Central memory CD4-positive, alpha-beta T cell (primary cell): ENCODE data around the gene PRUNE1.

Experiments used
- DNase-seq: peaks from one replicate; pipeline ENCODE4 v3.0.0; 2022

The PRUNE1 gene

DNA sequence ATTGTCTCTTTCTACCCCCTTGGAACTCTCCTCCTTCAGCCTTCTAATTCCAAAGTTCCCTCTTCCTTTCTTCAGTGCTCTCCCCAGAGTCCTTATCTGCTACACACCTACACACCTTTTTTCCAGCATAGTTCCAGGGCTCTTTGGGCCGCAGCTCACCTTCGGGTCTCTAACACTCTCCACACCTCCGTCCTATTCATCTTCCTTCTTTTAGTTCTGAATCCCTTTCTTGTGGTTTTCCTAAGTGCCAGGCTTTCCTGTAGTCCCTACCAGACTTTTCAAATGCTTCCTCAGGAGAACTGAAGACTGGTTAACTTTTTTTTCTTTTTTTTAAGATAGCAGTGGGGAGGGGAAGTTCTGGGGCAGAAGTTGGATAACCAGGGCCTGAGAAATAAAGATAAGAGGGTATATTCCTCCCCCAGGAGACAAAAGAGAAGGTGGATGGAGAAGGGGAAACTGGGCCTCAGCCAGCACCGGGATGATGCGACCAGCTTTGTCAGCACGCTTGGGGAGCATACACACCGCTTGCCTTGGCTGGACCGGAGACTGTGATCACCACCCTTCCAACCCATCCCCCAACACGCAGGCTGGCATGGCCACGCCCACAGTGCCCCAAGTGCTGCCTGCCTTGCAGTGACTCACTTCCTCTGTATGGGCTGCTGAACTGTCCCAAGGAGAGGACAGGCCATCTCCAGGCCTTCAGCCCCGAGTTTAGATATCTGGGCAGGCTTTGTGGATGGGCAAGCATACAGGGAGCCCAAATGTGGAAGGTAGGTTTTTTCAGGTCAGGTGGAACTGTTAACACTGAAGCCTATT is 31.2 kb upstream of the PRUNE1 start:
- peak; percentile 57 for DNase-seq

GRCh38 chr1:150979092-150980056 is 28.9 kb upstream of the PRUNE1 start:
- peak; percentile 82 for DNase-seq

DNA sequence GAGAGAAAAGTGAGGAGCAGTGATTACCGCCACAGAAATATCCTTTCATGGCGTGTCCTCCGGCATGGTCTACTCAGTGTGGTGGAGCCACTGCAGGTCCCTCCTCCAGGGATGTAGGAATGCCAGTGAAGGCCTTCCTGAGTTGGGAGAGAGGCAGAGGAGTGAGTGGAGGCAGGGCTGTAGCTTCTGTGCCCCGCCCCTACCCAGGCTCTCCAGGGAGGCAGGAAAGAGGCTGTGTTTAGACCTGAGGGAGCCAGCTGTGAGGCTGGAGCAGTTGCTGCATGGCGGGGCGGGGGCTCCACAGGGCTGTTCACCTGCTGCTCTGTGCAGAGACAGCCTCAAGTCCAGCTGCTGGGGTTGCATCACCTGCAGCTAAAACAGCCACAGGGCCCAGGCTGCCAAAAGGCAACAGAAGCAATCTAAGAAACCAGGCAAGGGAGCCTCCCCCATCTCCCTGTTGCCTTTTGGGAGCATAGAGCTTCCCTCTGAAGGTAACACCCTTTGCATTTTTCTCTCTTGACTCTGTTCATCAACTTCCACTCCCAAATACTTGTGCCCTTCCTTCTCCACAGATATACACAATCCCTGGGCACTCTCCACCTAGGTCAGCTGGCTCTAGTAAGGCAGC is 27.0 kb upstream of the PRUNE1 start:
- no peak for DNase-seq

DNA sequence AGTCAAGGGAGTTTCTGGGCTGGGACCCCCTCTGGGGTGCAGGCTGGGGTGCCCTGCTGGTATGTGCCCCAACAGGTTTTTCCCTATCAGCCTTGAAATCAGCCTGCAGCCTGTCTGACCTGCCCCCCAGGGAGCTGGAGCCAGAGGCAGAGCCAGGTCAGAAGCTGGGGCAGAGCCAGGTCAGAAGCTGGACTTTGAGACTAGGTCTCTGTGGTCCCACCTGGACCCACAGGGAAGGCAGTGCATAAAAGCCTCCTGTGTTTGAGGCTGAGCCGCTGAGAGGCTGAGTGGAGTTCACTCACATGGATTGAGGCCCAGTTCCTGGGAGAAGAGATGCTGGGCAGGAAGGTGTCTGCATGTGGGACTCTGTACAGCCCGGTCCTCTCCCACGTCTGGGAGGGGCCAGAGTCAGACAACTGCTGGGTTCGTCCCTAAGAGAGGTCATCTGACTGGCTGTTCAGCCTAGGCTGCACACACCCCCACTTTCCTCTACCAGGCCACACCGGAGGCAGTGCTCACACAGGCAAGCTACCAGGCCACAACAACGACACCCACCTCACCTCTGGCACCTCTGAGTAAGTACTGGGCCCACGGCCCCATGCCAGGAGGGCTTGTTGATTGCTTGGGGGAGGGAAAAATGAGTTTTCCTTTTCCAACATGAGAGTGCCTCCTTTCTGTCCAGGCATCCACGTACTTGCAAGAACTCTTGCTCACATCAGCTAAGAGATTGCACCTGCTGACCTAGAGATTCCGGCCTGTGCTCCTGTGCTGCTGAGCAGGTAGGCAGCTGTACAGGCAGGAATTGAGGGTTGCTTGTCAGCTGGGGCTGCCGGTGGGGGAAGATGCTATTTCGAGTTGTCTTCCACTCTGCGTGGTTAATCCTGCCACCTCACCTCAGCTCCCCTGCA is 26.2 kb upstream of the PRUNE1 start, which contains the start of gene ANXA9:
Gene ANXA9 (plus strand): TSS at position 488 of the 908 bp plus-strand sequence. CDS start 814 bp downstream, outside the sequence.
- no peak for DNase-seq

DNA sequence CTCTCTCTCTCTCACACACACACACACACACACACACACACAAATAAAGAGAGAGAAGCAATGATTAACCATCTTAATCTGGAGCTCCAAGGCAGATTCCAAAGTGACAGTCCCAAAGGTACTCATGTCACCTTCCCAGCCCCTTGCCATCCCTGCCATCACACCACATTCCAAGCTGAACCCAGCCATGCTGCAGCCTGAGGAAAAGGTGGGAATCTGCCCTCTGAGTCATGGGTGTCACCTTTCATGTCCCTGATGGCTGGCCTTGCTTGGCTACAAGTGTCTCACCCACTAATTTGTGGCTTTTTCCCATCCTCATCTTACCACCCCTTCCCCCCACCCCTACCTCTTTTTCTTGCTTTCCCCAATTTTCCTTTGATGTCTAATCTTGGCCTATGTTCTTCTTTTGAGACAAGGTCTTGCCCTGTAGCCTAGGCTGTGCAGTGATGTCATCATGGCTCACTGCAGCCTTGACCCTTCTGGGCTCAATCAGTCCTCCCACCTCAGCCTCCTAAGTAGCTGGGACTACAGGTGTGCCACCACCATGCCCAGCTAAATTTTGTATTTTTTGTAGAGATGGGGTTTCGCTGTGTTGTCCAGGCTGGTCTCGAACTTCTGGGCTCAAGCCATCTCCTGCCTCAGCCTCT is 22.9 kb upstream of the PRUNE1 start:
- no peak for DNase-seq

- no peak for DNase-seq
Measured at GRCh38 chr1:150987924-150988323, 20.3 kb upstream of the PRUNE1 start.

DNA sequence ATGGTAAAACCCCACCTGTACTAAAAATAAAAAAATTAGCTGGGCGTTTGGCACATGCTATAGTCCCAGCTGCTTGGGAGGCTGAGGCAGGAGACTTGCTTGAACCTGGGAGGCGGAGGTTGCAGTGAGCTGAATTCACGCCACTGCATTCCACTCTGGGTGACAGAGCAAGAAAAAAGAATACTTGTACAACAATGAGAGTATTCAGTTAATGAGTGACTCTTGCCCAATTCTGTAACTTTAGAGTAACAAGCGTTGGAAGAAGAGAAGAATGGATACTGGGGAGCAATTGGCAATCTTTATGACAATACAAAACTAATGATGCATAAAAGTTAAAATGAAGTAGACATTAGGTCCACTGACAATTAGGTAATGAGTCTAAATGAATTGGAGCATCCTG is 15.6 kb upstream of the PRUNE1 start:
- no peak for DNase-seq

DNA sequence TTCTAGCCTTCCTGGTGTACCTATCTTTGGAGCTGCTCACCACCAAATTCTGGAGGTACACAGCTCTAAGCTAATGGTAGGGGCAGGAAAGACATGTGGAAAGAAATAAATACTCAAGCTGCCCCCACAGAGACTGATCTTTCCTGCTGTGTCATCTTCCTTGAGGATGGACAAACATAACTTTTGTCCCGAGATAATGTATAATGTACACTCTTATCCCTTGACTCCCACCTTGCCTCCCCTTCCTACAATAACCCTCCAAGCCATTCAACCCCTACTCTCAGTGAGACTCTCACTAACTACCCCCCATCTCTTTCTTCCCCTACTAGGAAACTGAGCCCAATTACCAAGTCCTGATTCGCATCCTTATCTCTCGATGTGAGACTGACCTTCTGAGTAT is 14.0 kb upstream of the PRUNE1 start:
- DNase-seq, result no peak

GRCh38 chr1:150995460-150995859 is 12.8 kb upstream of the PRUNE1 start:
- DNase-seq, result no peak

GRCh38 chr1:150995896-150996295 is 12.4 kb upstream of the PRUNE1 start:
- DNase-seq, result peak; percentile 33

GRCh38 chr1:150997126-150997872 is 10.9 kb upstream of the PRUNE1 start:
- no peak for DNase-seq

GRCh38 chr1:150997949-150998348 is 10.3 kb upstream of the PRUNE1 start:
- no peak for DNase-seq

- DNase-seq, result no peak
Measured at GRCh38 chr1:150999051-150999674, 9.1 kb upstream of the PRUNE1 start.

- no peak for DNase-seq
Measured at GRCh38 chr1:150999926-151000325, 8.3 kb upstream of the PRUNE1 start.

DNA sequence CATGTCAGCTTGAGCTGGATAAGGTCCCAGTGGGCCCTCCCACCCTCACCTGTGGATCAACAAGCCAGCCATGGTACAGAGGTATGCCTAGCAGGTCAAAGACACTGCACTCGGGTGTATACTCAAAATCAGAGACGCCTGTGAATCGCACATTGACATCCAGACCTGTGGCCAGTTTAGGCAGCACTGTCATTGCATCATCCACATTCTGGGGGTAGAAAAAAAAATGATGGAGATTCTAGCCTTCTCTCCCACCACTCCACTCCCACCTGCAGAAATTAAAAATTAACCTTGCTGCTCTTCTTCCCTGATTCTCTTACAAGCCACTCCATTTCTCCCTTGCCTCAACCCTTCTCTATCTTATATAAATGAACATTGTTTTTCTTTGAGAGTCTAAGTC is 7.8 kb upstream of the PRUNE1 start:
- DNase-seq, result no peak

DNA sequence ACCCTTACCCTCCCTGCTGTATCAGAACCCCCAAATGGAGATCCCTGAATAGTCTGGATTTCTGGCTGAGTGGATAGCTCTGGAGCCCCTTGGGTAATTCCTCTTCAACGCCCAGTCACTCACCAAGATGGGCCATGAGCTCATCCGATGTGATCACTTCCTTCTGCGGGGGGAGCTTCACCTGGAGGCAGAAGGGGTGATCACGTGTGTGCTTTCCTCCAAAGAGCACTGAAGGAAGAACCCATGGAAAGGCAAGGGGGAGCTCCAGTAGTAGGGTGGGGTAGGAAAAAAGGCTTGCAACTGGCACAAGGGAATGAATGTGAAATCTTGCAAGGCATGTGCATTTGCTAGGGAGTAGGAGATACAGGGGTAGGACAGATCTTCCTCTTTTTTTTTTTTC is 6.6 kb upstream of the PRUNE1 start:
- DNase-seq, result no peak

DNA sequence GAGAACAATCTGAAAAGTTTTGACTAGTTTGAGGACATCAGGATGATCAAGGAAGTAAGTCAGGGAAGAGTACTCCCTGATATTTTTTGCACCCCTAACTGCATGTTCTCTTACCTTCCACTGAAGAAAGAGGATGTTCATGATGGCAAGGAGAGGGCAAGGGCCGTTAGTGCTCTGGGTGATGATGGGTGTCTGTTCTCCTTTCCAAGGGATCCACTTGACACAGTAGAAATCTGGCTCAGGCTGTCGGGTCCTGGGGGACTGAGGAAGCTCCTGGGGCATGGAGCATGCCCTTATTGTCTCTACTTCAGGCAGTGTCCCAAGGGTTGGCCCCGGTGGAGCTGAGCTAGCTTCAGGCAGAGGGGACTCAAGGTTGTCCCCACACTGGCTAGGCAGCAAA is 6.2 kb upstream of the PRUNE1 start:
- no peak for DNase-seq

GRCh38 chr1:151002611-151003010 is 5.6 kb upstream of the PRUNE1 start:
- no peak for DNase-seq

DNA sequence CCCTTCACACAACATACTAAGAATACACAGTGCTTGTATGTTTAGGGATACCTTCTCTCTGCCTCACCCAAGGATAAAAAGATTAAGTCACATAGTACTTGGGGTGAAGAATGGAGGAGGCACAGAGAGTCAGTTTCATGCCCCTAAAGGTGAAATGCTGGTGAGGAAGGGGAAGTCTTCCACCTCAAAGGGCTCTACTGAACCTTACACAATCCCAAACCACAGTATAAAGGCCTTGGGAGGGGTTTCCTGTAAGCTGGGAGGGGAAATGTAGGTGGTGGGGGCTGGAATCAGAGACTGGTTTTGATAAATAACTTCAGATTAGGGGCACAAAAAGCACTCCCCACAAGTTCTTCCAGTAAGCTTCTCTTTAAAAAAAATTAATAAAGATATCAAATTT is 5.1 kb upstream of the PRUNE1 start:
- DNase-seq, result peak; percentile 34

DNA sequence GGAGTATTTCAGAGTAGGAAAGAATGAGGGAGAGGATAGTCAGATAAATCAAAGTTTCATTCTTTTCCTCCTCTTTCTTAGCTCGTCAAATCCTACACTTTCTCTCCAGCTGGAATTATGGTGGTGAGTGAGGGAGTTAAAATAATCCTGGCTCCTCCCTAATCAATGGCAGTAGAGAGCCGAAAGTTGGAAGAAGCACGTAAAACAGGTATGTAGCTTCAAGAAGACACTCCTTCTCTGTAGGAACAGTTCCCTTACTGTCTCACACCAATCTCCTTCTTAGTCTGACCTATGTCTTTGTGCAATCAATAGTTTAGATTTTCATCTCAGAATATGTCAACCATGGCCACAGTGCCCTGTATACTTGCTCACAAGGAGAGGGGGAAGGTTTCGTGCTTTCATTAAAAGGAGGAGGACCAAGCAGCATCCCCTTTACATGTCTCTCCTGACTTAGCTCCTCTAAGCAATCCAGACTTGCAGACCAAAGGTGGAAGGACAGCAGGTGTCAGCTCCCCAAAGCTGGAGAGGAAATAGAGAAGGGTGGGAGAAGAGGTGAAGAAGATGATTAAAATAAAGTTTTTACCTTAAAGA is 2.4 kb upstream of the PRUNE1 start:
- DNase-seq, result no peak
